Measurements from ENCODE around the gene KTN1. TPM values are rescaled to one million over a fixed set of nuclear protein-coding genes. Genes with fewer than 3 reads are reported as not detected.

The KTN1 gene
- polyA plus RNA-seq, 1 donor from 2014 or later: 95.0 TPM

- Histone ChIP-seq H2AFZ (ENCODE audit: low read depth, low read length) (no peak overlapping the region), H4K20me1 (ENCODE audit: insufficient read depth) (no peaks in the 10 kb centered on the region), H3K36me3 (ENCODE audit: insufficient read depth, low read length) (no peaks in the 10 kb centered on the region), H3K4me3 (ENCODE audit: low read length) (no peak overlapping the region), H3K27ac (ENCODE audit: low read length) (no peak overlapping the region), H3F3A (ENCODE audit: insufficient read depth, low read length, poor library complexity, severe bottlenecking) (no peaks in the 10 kb centered on the region), H3K27me3 (ENCODE audit: insufficient read depth, low read depth, low read length) (no peaks in the 10 kb centered on the region), H3K9ac (ENCODE audit: low read length) (no peak overlapping the region), H3K9me3 (ENCODE audit: low read length) (no peaks in the 10 kb centered on the region), H3K9me2 (ENCODE audit: insufficient read depth, low read length) (no peaks in the 10 kb centered on the region), H3K4me2 (ENCODE audit: low read length) (no peak overlapping the region), H3K79me2 (replicated peaks; ENCODE audit: insufficient read depth, low read length) (no peaks in the 10 kb centered on the region)
- TF ChIP-seq MXI1 (conservative IDR thresholded peaks at IDR 0.05; ENCODE audit: poor library complexity, severe bottlenecking): no peak
- no peak for TF ChIP-seq EP300 (conservative IDR thresholded peaks at IDR 0.05; ENCODE audit: poor library complexity, severe bottlenecking)
- no peak for TF ChIP-seq REST (IDR thresholded peaks at IDR 0.05; ENCODE audit: borderline replicate concordance)
- TF ChIP-seq CTCF (IDR thresholded peaks at IDR 0.05; ENCODE audit: poor library complexity, severe bottlenecking): no peak
- TF ChIP-seq EZH2 (IDR thresholded peaks at IDR 0.05; ENCODE audit: borderline replicate concordance, insufficient read depth, low read length, poor library complexity, severe bottlenecking): no peak
- no peak for TF ChIP-seq SMC3 (conservative IDR thresholded peaks at IDR 0.05; ENCODE audit: poor library complexity)
- TF ChIP-seq POLR2AphosphoS5 (IDR thresholded peaks at IDR 0.05): no peak
- no peak for TF ChIP-seq TAF1 (IDR thresholded peaks at IDR 0.05; ENCODE audit: low read depth)
- TF ChIP-seq RAD21 (conservative IDR thresholded peaks at IDR 0.05): no peak
These were observed 65.1 kb downstream of the KTN1 start for GRCh38 chr14:55645145-55645544.

- TF ChIP-seq REST (IDR thresholded peaks at IDR 0.05; ENCODE audit: borderline replicate concordance): no peak
- no peak for TF ChIP-seq MXI1 (conservative IDR thresholded peaks at IDR 0.05; ENCODE audit: poor library complexity, severe bottlenecking)
- TF ChIP-seq CTCF (IDR thresholded peaks at IDR 0.05; ENCODE audit: poor library complexity, severe bottlenecking): no peak
- TF ChIP-seq RAD21 (conservative IDR thresholded peaks at IDR 0.05): no peak
- no peak for TF ChIP-seq SMC3 (conservative IDR thresholded peaks at IDR 0.05; ENCODE audit: poor library complexity)
- TF ChIP-seq TAF1 (IDR thresholded peaks at IDR 0.05; ENCODE audit: low read depth): no peak
- no peak for TF ChIP-seq EP300 (conservative IDR thresholded peaks at IDR 0.05; ENCODE audit: poor library complexity, severe bottlenecking)
- TF ChIP-seq EZH2 (IDR thresholded peaks at IDR 0.05; ENCODE audit: borderline replicate concordance, insufficient read depth, low read length, poor library complexity, severe bottlenecking): no peak
- TF ChIP-seq POLR2AphosphoS5 (IDR thresholded peaks at IDR 0.05): no peak
- no peaks in the 10 kb centered on the region for H3K79me2 ChIP-seq (replicated peaks; ENCODE audit: insufficient read depth, low read length)
- no peak overlapping the region for H3K4me3 ChIP-seq (ENCODE audit: low read length)
- no peaks in the 10 kb centered on the region for H4K20me1 ChIP-seq (ENCODE audit: insufficient read depth)
- H3K36me3 ChIP-seq (ENCODE audit: insufficient read depth, low read length): no peaks in the 10 kb centered on the region
- no peaks in the 10 kb centered on the region for H3K9me3 ChIP-seq (ENCODE audit: low read length)
- no peak overlapping the region for H2AFZ ChIP-seq (ENCODE audit: low read depth, low read length)
- H3K27ac ChIP-seq (ENCODE audit: low read length): no peak overlapping the region
- no peak overlapping the region for H3K4me2 ChIP-seq (ENCODE audit: low read length)
- no peak overlapping the region for H3K9ac ChIP-seq (ENCODE audit: low read length)
- H3K27me3 ChIP-seq (ENCODE audit: insufficient read depth, low read depth, low read length): no peaks in the 10 kb centered on the region
- no peaks in the 10 kb centered on the region for H3F3A ChIP-seq (ENCODE audit: insufficient read depth, low read length, poor library complexity, severe bottlenecking)
- no peaks in the 10 kb centered on the region for H3K9me2 ChIP-seq (ENCODE audit: insufficient read depth, low read length)
These were observed 66.1 kb downstream of the KTN1 start for GRCh38 chr14:55645845-55646832.

Data from neural cell (in vitro differentiated cells).